Measurements from ENCODE around the gene RTEL1. TPM values are rescaled to one million over a fixed set of nuclear protein-coding genes. Genes with fewer than 3 reads are reported as not detected.
A peak's percentile ranks its signal among the peaks of the same experiment; 100 is the strongest.

Gene RTEL1
- total RNA-seq, 1 donor from 2014 or later = 20.4 TPM

DNA sequence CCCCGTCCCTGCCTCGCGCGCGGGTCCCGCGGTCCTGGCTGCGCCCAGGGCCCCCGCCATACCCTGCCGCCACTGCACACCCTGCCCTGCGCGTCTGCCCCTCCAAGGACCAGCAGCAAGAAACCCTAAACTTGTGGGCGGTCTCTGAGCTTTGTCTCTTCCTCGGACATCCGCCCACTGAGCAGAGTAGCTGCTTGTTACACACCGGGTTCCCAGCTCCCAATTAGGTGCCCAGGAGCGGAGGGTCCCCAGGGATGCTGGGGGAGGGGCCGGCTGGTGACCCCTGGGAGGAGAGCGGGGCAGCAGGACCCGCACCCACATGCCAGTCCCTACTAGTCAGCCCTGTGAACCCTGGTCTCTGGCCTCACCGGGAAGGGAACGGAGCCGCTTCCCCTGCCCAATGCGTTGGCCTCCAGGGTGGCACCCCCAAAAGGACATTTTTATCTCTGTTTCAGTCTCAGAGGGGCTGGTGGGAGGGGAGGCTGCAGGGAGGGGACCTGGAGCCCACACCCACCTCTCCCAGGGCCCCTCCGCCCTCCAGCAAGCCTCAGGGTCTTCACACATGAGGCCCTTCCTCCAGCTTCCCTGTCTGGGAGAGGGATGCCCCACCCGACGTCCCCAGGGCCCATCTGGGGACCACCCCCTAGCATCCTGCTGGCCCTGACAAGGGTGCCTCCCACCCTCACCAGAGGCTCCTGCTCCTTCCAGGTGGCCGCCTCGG, 15.4 kb upstream of the RTEL1 start:
- H3K9me3 Mint-ChIP-seq (ENCODE audit: low read depth) = no peaks in the 10 kb centered on the region
- H3K36me3 Mint-ChIP-seq (ENCODE audit: low read depth) = no peaks in the 10 kb centered on the region
- peak overlapping the region; percentile 64 for H3K4me3 Mint-ChIP-seq (ENCODE audit: unreplicated experiment)
- no peak for DNase-seq (ENCODE audit: low spot score)
- H3K27me3 Mint-ChIP-seq (ENCODE audit: low read depth) = no peaks in the 10 kb centered on the region
- H3K4me1 Mint-ChIP-seq (ENCODE audit: low read depth) = no peaks in the 10 kb centered on the region
- H3K27ac Mint-ChIP-seq (ENCODE audit: unreplicated experiment) = no peak overlapping the region
- TF ChIP-seq, protein P1, sequence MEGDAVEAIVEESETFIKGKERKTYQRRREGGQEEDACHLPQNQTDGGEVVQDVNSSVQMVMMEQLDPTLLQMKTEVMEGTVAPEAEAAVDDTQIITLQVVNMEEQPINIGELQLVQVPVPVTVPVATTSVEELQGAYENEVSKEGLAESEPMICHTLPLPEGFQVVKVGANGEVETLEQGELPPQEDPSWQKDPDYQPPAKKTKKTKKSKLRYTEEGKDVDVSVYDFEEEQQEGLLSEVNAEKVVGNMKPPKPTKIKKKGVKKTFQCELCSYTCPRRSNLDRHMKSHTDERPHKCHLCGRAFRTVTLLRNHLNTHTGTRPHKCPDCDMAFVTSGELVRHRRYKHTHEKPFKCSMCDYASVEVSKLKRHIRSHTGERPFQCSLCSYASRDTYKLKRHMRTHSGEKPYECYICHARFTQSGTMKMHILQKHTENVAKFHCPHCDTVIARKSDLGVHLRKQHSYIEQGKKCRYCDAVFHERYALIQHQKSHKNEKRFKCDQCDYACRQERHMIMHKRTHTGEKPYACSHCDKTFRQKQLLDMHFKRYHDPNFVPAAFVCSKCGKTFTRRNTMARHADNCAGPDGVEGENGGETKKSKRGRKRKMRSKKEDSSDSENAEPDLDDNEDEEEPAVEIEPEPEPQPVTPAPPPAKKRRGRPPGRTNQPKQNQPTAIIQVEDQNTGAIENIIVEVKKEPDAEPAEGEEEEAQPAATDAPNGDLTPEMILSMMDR (IDR thresholded peaks at IDR 0.05) = no peak

DNA sequence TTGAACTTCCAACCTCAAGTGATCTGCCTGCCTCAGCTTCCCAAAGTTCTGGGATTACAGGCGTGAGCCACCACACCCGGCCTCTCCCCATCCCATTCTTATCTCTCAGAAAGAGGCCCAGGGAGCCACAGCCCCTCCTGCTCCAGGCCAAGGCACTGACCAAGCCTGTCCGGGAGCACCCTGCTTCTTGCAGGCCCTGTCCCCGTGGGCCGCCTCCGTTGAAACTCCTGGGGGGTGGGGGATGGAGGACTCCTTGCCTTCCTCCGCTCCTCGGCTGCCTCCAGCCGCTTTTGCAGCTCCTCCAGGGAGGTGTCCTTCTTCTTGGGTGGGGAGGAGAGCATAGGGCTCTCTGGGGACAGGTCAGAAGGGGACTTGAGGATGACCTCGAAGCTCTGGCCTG, 14.6 kb upstream of the RTEL1 start:
- H3K9me3 Mint-ChIP-seq (ENCODE audit: low read depth) = no peaks in the 10 kb centered on the region
- no peak overlapping the region for H3K27ac Mint-ChIP-seq (ENCODE audit: unreplicated experiment)
- H3K4me1 Mint-ChIP-seq (ENCODE audit: low read depth) = no peaks in the 10 kb centered on the region
- TF ChIP-seq, protein P1 (IDR thresholded peaks at IDR 0.05) = no peak
- H3K4me3 Mint-ChIP-seq (ENCODE audit: unreplicated experiment) = peak overlapping the region; percentile 48
- no peaks in the 10 kb centered on the region for H3K36me3 Mint-ChIP-seq (ENCODE audit: low read depth)
- DNase-seq (ENCODE audit: low spot score) = no peak
- H3K27me3 Mint-ChIP-seq (ENCODE audit: low read depth) = no peaks in the 10 kb centered on the region

DNA sequence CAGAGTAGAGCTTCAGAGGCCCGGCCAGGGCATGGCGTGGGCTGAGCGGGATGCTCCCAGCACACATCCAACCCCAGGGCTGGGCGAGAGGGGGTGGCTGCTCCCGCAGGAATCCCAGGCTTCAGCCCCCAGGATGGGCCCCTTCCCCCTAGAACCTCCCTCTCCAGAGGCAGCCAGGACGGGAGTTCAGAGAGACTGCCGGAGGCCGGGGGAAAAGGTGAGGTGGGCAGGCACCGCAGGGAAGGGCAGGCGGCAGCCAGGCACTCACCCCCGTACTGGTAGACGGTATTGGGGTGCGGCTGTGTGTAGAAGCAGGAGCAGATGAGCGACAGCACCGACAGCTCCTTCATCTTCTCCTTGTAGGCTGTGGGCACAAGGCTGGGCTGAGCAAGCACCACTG, 14.2 kb upstream of the RTEL1 start:
- Mint-ChIP-seq H3K36me3 (ENCODE audit: low read depth) (no peaks in the 10 kb centered on the region), H3K9me3 (ENCODE audit: low read depth) (no peaks in the 10 kb centered on the region), H3K27me3 (ENCODE audit: low read depth) (no peaks in the 10 kb centered on the region), H3K27ac (ENCODE audit: unreplicated experiment) (no peak overlapping the region), H3K4me1 (ENCODE audit: low read depth) (no peaks in the 10 kb centered on the region), H3K4me3 (ENCODE audit: unreplicated experiment) (no peak overlapping the region)
- TF ChIP-seq, protein P1 (IDR thresholded peaks at IDR 0.05) = no peak
- DNase-seq (ENCODE audit: low spot score) = no peak

DNA sequence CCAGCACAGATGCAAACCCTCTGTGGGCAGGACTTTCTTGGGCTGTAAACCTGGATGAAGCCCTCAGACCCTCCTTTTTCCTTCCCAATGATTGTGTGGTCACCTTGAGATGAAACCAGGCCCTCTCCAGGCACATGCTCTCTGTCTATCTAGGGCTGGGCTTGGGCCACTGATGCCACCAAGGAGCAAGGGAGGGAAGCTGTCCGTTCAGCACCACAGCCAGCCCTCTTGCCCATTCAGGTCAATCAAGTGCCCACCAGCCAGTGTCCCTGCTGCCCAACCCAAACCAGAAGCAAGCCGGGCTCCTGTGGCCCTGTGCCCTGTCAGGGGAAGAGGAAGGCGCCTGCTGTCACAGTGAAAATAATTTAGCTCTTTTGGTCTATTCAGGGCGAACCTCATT, 12.9 kb upstream of the RTEL1 start:
- H3K27ac Mint-ChIP-seq (ENCODE audit: unreplicated experiment) = no peak overlapping the region
- no peaks in the 10 kb centered on the region for H3K4me1 Mint-ChIP-seq (ENCODE audit: low read depth)
- no peak for DNase-seq (ENCODE audit: low spot score)
- H3K9me3 Mint-ChIP-seq (ENCODE audit: low read depth) = no peaks in the 10 kb centered on the region
- no peaks in the 10 kb centered on the region for H3K36me3 Mint-ChIP-seq (ENCODE audit: low read depth)
- H3K4me3 Mint-ChIP-seq (ENCODE audit: unreplicated experiment) = no peak overlapping the region
- no peaks in the 10 kb centered on the region for H3K27me3 Mint-ChIP-seq (ENCODE audit: low read depth)
- TF ChIP-seq, protein P1 (IDR thresholded peaks at IDR 0.05) = no peak

DNA sequence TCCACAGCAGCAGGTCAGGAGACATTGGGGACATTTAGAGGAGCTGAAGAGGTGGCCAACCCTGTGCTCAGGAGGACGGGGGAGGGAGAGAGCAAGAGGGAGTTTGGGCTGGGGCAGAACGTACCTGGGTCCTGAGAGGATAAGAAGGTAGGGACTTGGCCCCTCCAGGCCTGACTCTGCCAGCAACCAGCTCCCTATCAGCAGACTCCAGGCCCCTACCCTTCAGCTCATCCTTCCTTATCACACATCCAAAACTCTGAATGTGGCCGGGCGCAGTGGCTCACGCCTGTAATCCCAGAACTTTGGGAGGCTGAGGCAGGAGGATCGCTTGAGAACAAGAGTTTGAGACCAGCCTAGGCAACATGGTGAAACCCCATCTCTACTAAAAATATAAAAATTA, 9.9 kb upstream of the RTEL1 start:
- H3K27me3 Mint-ChIP-seq (ENCODE audit: low read depth) = no peaks in the 10 kb centered on the region
- TF ChIP-seq, protein P1 (IDR thresholded peaks at IDR 0.05) = no peak
- H3K9me3 Mint-ChIP-seq (ENCODE audit: low read depth) = no peaks in the 10 kb centered on the region
- H3K4me1 Mint-ChIP-seq (ENCODE audit: low read depth) = peaks cover 4% of the 10 kb centered on the region
- no peaks in the 10 kb centered on the region for H3K36me3 Mint-ChIP-seq (ENCODE audit: low read depth)
- DNase-seq (ENCODE audit: low spot score) = no peak
- H3K4me3 Mint-ChIP-seq (ENCODE audit: unreplicated experiment) = no peak overlapping the region
- no peak overlapping the region for H3K27ac Mint-ChIP-seq (ENCODE audit: unreplicated experiment)
